ENCODE results near the gene GADL1.

DNA sequence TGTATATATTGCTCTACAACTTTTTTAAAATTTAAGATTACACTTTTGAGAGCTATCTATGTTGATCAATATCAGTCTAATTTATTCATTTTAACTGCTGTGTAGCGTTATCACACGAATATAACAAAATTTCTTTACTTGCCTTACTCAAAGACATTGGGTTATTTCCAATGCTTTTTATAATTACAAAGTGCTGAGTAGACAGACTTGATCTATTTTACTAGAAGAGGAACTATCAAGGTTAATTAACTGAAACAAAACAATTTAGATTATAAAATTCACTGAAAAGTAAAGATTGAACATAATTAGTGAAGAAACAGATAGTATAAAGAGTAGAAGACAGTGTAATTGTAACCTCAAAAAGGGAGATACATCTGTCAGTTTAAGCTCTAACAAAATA is 182.6 kb downstream of the GADL1 start:
- TF ChIP-seq CTCF (IDR thresholded peaks at IDR 0.05; ENCODE audit: insufficient read depth, low read length) (no peak), GABPA (IDR thresholded peaks at IDR 0.05; ENCODE audit: low read depth) (no peak), POLR2AphosphoS5 (IDR thresholded peaks at IDR 0.05; ENCODE audit: low read depth) (no peak), REST (IDR thresholded peaks at IDR 0.05; ENCODE audit: insufficient replicate concordance, low read depth) (no peak), SPI1 (IDR thresholded peaks at IDR 0.05; ENCODE audit: borderline replicate concordance, low read depth) (no peak)

Data from HL-60 (cell line).